Naive B cell (primary cell): ENCODE results near the gene ARL8A. TPM values are rescaled to one million over a fixed set of nuclear protein-coding genes. Genes with fewer than 3 reads are reported as not detected.
"Not testable (repeated sequence)": the region's sequence is repeated elsewhere in the genome, so short reads cannot be mapped to it uniquely, and the experiment has no call there.

Source experiments
- ATAC-seq, 2 donors: fragments of 150-1000 bp; cut with Tn5 transposase; 2 replicates each; pipeline ENCODE4 v1.10.0; 2021; ENCODE audit warnings: low read depth in 2 of 2, mild to moderate bottlenecking in 2 of 2, moderate library complexity in 2 of 2
- DNase-seq: peaks from one replicate; pipeline ENCODE4 v3.0.0; 2022
- H3K27ac Mint-ChIP-seq, 6 donors: one replicate each; pipeline ENCODE4 v1.8.0; 2020 to 2022; ENCODE audit warnings: mild to moderate bottlenecking in 6 of 6, mixed read lengths in 6 of 6, moderate library complexity in 5 of 6, inconsistent platforms in 2 of 6
- H3K27me3 Mint-ChIP-seq, 3 donors: one replicate each; pipeline ENCODE4 v1.8.0; 2021 to 2022; ENCODE audit warnings: mixed read lengths in 3 of 3, mild to moderate bottlenecking in 1 of 3
- H3K36me3 Mint-ChIP-seq, 2 donors: one replicate each; pipeline ENCODE4 v1.8.0; 2020 to 2022; ENCODE audit warnings: mixed read lengths in 2 of 2, inconsistent platforms in 1 of 2, mild to moderate bottlenecking in 1 of 2
- H3K4me1 Mint-ChIP-seq, 3 donors: one replicate each; pipeline ENCODE4 v1.8.0; 2020 to 2022; ENCODE audit warnings: mixed read lengths in 3 of 3, inconsistent platforms in 1 of 3, mild to moderate bottlenecking in 1 of 3, moderate library complexity in 1 of 3
- H3K4me3 Mint-ChIP-seq, 8 donors: one replicate each; pipeline ENCODE4 v1.8.0; 2020 to 2022; ENCODE audit warnings: mild to moderate bottlenecking in 8 of 8, mixed read lengths in 8 of 8, moderate library complexity in 8 of 8, inconsistent platforms in 2 of 8
- H3K9me3 Mint-ChIP-seq, 7 donors: one replicate each; pipeline ENCODE4 v1.8.0; 2020 to 2022; ENCODE audit warnings: mixed read lengths in 7 of 7, mild to moderate bottlenecking in 5 of 7, inconsistent platforms in 2 of 7, moderate library complexity in 1 of 7
- polyA plus RNA-seq, 6 donors: library from polyadenylated mRNA; unstranded; fragments of 300-500 nt; fragmentation: Illumina TruSeq; gene quantifications; one replicate each; pipeline ENCODE4 v1.2.3, GENCODE V29; 2021; ENCODE audit warnings: low read depth in 6 of 6

Gene ARL8A
- polyA plus RNA-seq, 6 donors from 2014 or later = 7.3 to 18.0 (median 11.7) TPM

DNA sequence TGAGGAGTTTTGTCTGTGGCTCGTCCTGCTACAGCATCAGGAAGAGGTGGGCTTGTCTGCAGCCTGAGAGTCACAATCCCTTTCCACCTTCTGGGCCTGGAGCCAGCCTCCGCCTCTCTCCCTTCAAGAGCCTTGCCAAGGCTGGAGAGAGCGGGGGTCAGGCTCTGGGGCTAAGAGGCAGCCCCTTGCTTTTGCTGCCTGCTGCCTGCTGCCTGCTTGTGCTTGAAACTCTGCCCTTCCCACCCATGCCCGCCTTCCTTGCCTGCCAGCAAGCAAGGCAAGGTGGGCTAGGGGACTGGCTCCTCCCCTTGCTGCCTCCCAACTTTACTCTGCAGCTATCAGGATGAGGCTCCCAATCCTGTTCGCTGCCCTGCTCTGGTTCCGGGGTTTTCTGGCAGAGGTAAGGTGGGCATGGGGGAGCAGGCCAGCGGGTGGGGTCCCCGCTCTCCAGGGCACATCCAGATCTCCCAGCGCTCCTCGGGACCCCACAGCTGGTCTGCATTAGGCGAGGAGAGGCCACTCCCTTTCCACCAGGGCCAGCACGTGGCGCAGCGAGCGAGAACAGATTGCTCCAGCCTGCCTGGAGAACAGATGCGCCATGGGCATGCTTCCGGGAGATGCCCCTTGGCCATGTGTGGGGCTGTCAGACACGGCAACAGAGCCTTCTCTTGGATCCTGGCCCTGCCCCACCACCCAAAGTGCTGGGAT, 23.3 kb upstream of the ARL8A start:
- peaks cover 26 to 38% (median 37%) of the 10 kb centered on the region in 3 donors for H3K4me1 Mint-ChIP-seq
- DNase-seq (no peak), ATAC-seq (no peak)
- H3K27me3 Mint-ChIP-seq = peaks cover 0 to 7% (median 0%) of the 10 kb centered on the region in 3 donors
- H3K27ac Mint-ChIP-seq = peak overlapping the region in 3 of 6 donors; percentile 9 to 76 (median 10)
- no peaks in the 10 kb centered on the region for H3K36me3 Mint-ChIP-seq
- H3K9me3 Mint-ChIP-seq = no peaks in the 10 kb centered on the region
- peak overlapping the region in 1 of 8 donors; percentile 29 for H3K4me3 Mint-ChIP-seq

DNA sequence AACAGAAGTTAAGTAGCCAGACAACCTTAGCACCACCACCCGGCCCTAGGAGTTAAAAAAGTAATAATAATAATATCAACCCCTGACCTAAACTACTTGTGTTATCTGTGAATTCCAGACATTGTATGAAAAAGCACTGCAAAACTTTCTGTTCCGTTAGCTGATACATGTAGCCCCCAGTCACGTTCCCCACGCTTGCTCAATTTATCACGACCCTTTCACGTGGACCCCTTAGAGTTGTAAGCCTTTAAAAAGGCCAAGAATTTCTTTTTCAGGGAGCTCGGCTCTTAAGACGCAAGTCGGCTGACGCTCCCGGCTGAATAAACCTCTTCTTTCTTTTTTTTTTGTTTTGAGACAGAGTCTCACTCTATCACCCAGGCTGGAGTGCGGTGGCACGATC, 22.5 kb upstream of the ARL8A start:
- not testable (repeated sequence) for H3K4me3 Mint-ChIP-seq, H3K36me3 Mint-ChIP-seq, H3K9me3 Mint-ChIP-seq, H3K27me3 Mint-ChIP-seq, ATAC-seq, DNase-seq
- Mint-ChIP-seq H3K4me1 (peaks cover 34 to 46% (median 45%) of the 10 kb centered on the region in 3 donors), H3K27ac (peak overlapping the region in 3 of 6 donors; percentile 9 to 65 (median 60))

DNA sequence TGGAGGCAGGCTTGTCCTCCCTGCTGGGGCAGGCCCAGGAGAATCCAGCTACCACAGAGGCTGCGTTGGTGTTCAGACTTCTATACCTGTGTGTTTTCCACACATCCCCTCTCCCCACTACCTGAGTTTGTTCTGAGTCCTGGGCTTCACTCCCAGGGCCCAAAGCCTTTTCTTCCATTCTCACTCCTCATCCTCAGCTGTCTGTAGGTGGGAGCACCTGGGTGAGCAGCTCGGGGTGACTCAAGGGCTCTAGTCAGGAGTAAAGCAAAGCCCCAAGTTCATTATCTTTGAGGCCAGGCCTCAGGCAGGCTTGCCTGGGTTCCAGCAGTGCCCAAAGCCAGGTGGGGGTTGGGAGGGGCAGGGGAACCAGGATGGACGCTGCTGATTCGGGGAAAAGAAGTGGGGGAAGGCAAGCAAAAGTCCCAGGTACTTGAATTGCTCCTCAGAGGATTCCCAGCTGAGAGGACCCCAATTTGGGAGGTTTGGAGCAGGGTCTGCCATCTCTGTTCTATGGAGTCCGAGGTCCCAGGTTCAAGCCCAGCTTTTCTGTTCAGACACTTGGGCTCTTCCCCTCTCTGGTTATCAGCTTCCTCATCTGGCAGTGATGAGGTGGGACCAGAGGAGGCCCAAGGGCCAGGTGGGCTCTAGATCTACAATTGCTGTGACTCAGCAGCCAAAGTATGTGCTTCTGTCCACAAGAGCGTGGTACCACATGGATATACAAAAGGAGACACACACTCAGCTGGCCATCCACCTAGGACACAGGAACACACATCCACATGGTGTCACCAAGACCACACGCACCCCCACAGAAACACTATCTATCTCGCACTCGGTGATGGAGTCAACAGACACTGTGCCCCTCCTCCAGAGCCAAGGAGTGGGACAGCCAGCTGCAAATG, 21.7 kb upstream of the ARL8A start:
- peak overlapping the region in 5 of 6 donors; percentile 9 to 70 (median 42) for H3K27ac Mint-ChIP-seq
- DNase-seq = no peak

DNA sequence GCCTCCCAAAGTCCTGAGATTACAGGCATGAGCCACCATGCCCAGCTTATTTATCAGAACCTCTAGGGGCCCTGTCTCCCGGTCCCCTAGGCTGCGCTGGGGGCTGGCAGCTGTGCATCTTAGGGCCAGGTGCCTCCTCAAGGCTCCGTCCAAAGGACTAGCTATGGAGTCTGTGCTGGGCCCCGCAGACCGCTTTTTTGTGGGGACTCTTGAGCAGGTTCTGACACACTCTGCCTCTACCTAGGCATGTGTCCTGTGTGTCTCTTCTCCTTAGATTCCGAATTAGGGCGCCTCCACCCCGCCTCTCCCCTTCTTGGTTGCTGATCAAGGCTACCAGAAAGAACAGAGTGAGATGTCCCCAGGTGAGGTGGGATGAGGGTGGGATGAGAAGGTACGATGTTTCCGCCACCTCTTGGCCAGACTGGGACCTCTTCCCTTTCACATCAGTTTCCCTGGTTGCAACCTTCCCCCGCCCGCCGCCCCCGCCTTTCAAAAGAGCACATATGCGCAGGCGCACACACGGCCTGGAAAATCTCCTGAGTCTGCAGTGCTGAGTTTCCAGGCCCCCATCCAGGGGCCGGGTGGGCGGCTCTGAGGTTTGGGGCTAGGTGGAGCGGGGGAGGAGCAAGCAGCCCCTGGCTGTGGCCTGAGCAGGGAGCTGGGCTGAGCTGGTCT, 20.9 kb upstream of the ARL8A start:
- Mint-ChIP-seq H3K27ac (peak overlapping the region; percentile 71 to 96 (median 89)), H3K9me3 (no peaks in the 10 kb centered on the region), H3K27me3 (peaks cover 0 to 7% (median 0%) of the 10 kb centered on the region in 3 donors), H3K4me3 (peak overlapping the region; percentile 52 to 91 (median 85)), H3K4me1 (peaks cover 48 to 62% (median 61%) of the 10 kb centered on the region in 3 donors), H3K36me3 (no peaks in the 10 kb centered on the region)
- DNase-seq (no peak), ATAC-seq (no peak)

More for the DNA sequence above, 21.7 kb upstream of the ARL8A start:
- no peak for ATAC-seq
- Mint-ChIP-seq H3K4me3 (peak overlapping the region in 5 of 8 donors; percentile 29 to 83 (median 50)), H3K9me3 (no peaks in the 10 kb centered on the region), H3K4me1 (peaks cover 40 to 54% (median 53%) of the 10 kb centered on the region in 3 donors), H3K27me3 (peaks cover 0 to 7% (median 0%) of the 10 kb centered on the region in 3 donors), H3K36me3 (no peaks in the 10 kb centered on the region)

DNA sequence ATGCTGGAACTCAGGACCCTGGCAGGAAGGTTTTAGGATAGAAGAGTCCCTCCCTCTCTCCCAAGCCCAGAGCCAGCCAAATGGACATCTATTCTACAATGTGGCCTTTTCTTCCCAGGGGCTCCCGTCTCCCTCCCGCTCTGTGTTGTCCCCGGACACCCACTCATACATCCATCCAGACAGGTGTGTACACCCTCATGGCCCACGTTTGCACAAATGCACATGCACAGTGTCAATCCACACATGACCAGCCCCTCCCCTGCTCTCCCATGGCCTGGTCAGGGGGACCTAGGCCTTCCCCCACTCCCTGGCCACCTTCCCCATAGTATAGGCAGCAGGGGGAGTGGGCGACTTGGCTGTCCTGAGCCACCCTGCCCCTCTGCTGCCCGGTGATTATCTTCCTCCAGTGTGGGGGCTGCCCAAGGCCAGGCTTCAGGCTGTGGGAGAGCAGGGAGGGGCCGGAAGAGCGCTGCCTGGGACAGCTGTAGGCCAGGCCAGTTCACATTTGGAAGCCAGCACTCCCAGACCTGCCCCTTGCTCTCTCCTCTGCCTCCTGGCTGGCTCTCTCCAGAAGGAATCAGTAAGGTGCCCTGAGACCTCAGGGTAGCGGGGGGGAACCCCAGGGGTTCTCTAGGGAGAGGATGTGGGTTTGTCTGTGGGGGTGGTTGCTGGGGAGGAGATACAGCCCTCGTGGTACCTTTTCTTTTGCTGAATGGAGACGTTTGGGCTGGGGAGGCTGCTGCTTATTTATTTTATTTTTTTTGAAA, 19.9 kb upstream of the ARL8A start:
- H3K27ac Mint-ChIP-seq = peak overlapping the region; percentile 71 to 96 (median 90)
- peak; percentile 88 to 90 for ATAC-seq
- H3K27me3 Mint-ChIP-seq = peaks cover 0 to 7% (median 0%) of the 10 kb centered on the region in 3 donors
- DNase-seq = peak; percentile 94
- H3K4me3 Mint-ChIP-seq = peak overlapping the region; percentile 52 to 91 (median 85)
- peaks cover 58 to 72% (median 71%) of the 10 kb centered on the region in 3 donors for H3K4me1 Mint-ChIP-seq
- H3K36me3 Mint-ChIP-seq = no peaks in the 10 kb centered on the region
- H3K9me3 Mint-ChIP-seq = no peaks in the 10 kb centered on the region

DNA sequence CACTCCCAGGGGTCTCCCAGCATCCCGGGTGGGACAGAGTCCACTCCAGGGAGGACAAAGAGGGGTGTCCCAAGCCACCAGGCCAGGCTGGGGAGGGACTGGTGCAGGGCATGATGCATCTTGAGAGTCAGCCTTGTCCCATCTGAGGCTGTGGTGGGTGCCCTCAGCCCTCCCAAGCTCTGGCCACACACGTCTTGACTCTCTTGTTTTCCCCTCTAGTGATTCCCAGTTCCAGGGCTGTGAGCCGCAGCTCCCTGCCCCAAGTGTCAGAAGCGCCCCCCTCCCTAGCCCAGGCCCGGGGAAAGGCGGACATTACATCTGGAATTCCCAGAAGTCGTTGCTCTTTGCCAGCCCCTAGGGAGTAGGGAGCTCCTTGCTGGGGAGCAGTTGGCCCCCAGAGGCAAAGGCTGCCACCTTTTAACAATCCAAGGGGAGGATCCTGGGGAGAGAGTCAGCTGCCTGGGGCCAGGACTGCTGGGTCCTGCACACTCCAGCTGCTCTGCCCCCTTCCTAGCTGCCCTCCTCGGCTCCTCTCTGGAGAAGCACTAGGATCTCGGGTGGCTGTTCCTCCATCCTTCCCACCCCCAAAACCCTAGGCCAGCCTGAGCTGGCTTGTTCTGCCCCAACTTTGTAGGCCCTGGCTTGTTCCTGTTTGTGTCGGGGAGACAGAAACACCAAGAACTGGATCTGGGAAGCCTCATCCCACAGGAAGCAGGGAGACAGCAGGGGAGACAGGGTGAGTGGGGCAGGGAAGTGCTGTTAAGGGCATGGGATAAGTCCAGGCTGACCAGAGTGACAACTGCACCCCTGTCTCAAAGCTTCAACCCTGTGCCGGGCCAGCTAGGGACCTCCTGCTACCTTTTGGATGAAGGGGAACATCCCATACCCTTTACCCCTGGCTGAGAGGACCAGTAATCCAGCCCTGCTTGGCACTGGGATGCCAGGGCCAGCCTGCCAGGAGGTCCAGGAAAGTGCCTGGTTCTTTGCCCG, 19.0 kb upstream of the ARL8A start:
- H3K4me1 Mint-ChIP-seq = peaks cover 66 to 80% (median 79%) of the 10 kb centered on the region in 3 donors
- ATAC-seq (no peak), DNase-seq (no peak)
- no peaks in the 10 kb centered on the region for H3K9me3 Mint-ChIP-seq
- H3K27me3 Mint-ChIP-seq = peaks cover 0 to 7% (median 0%) of the 10 kb centered on the region in 3 donors
- no peaks in the 10 kb centered on the region for H3K36me3 Mint-ChIP-seq
- peak overlapping the region; percentile 42 to 96 (median 84) for H3K27ac Mint-ChIP-seq
- H3K4me3 Mint-ChIP-seq = peak overlapping the region in 7 of 8 donors; percentile 12 to 91 (median 83)

DNA sequence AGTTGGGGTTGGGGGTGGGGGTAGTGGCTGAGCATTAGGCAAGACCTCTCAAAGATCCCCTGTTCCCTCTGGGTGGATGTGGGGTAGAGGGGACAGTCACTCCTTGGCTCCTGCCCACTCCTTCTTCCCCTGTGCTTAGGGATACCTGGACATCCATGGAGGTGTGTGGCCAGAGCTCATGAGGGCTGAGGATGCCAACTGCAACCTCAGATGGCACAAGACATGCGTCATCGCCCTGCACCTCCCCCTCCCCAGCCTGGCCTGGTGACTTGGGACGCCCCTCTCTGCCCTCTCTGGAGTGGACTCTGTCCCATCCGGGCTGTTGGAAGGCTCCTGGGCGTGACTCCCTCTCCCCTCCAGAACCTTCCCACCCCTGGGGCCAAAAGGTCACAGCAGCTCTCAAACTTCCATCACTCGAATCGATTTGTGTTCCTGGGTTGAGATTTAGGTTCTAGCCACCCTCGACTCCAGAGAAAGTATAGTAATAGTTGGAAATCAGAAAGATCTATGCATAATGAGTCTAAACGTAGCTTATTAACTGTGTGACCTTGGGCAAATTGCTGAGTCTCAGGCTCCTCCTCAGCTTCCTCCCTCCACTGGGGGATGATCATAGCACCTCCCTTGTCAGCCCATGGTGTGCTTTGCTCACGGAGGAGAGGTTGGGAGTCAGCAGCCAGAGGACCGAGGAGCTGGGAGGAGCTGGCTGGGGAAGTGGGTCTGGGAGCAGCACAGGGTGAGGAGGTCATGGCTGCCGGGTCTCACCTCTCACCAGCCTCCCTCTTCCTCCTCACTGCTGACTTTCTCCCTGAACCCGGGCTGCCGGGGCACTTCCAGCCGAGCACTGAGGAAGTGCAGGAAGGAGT, 18.1 kb upstream of the ARL8A start:
- DNase-seq (no peak), ATAC-seq (no peak)
- H3K27ac Mint-ChIP-seq = peak overlapping the region in 5 of 6 donors; percentile 44 to 92 (median 71)
- H3K36me3 Mint-ChIP-seq = no peaks in the 10 kb centered on the region
- H3K4me3 Mint-ChIP-seq = peak overlapping the region; percentile 53 to 98 (median 92)
- H3K27me3 Mint-ChIP-seq = no peaks in the 10 kb centered on the region
- peaks cover 67 to 90% (median 89%) of the 10 kb centered on the region in 3 donors for H3K4me1 Mint-ChIP-seq
- no peaks in the 10 kb centered on the region for H3K9me3 Mint-ChIP-seq

DNA sequence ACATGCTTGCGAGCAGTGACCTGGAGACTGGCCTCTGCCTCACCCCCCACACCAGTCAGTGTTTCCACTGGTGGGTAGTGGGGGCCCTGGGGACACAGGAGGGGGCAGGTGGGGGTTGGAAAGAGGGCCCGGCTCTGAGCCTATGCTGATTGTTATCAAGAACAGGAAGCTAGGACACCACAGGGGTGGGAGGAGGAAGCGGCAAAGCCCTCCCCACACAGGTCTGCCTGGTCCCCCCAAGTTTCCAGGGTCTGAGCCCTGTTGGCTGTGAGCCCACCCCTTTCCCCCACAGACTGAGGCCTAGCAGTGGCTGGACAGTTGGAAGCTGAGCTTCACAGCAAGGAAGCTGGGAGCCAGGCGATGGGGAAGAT, 17.5 kb upstream of the ARL8A start:
- peak overlapping the region in 3 of 6 donors; percentile 33 to 74 (median 65) for H3K27ac Mint-ChIP-seq
- peak; percentile 49 for DNase-seq
- no peaks in the 10 kb centered on the region for H3K27me3 Mint-ChIP-seq
- H3K4me3 Mint-ChIP-seq = peak overlapping the region; percentile 56 to 98 (median 96)
- H3K36me3 Mint-ChIP-seq = no peaks in the 10 kb centered on the region
- peaks cover 67 to 96% (median 91%) of the 10 kb centered on the region in 3 donors for H3K4me1 Mint-ChIP-seq
- peak in 1 of 2 donors; percentile 18 for ATAC-seq
- H3K9me3 Mint-ChIP-seq = no peaks in the 10 kb centered on the region

DNA sequence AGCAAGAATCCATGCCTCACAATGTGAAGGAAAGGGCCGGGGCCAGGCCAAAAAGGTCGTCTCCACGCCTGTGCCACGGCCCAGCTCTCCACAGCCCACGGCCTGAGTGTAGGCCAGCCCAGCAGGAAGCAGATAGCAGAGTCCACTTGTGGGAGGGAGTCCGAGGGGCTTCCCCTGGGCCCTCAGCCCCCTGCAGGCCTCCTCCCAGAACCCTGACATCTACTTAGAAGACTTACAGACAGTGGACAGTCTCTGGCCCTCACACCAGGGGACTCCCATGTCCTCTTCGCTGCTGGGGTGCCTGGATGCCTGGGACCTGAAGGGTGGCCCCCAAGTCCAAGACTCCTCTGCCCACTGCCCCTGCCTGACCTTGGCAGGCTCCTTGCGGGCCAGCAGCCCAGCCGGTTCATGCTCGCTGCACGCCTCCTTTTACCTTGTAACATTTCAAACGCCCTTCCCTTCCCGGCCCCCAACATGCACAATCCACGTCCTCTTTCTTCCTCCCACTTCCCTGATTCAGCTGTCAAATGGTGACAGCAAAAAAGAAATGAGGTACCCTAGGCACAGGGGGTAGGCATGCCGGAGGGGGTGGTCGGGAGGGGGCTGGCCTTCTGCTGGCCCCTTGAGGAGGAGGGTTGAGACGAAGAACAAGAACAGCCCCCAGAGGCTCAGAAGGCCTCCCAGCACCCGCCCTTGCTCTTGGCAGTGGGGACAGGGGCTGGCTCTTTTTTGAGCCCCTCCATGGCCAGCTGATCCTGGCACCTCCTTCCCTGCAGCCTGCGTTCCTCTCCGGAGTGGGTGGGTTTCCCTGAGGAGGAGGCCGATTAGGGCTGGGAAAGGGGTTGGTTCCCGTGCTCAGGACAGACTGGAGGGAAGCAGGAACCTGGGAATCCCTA, 16.9 kb upstream of the ARL8A start:
- no peak for ATAC-seq
- H3K36me3 Mint-ChIP-seq = no peaks in the 10 kb centered on the region
- DNase-seq = no peak
- peak overlapping the region; percentile 25 to 99 (median 96) for H3K27ac Mint-ChIP-seq
- no peaks in the 10 kb centered on the region for H3K9me3 Mint-ChIP-seq
- H3K27me3 Mint-ChIP-seq = no peaks in the 10 kb centered on the region
- peak overlapping the region; percentile 88 to 98 (median 96) for H3K4me3 Mint-ChIP-seq
- H3K4me1 Mint-ChIP-seq = peaks cover 63 to 94% (median 84%) of the 10 kb centered on the region in 3 donors

DNA sequence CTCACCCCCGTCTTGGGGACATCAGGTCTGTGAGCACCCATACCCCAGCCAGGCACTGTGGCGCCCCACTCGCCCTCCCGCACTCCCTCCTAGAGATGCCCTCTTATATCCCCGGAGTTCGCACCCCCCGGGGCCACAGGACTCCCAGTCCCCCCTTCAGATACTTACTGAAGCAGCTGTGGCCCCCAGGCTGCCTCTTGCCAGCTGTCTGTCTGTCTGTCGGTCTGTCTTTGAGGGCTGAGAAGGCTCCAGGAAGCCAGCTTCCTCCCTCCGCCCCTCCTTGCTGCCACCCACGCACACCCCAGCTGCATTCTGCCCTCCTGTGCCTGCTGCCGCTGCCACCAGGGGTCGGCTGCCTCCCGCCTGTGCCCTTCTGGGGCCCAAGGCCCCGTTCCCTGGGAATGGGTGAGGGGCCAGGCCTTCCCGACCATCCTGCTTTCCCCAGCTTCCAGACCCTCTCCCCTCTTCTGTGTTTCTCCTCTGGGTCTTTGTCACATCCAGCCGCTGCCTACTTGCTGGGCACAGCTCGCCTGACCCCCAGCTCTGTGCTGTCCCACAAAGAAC, 15.9 kb upstream of the ARL8A start, which contains the start of gene PTPN7:
Gene PTPN7, minus strand, starts transcription at position 226 of the 564 bp plus-strand sequence. CDS start 1,200 bp downstream, outside the sequence.
- Mint-ChIP-seq H3K4me3 (peak within 1 kb of the TSS; percentile 88 to 98 (median 96)), H3K4me1 (peaks cover 60 to 92% (median 78%) of the 10 kb centered on the region in 3 donors), H3K27ac (peak within 1 kb of the TSS; percentile 88 to 99 (median 96)), H3K36me3 (no peaks in the 10 kb centered on the region), H3K9me3 (no peaks in the 10 kb centered on the region), H3K27me3 (no peaks in the 10 kb centered on the region)
- ATAC-seq (peak; percentile 63 to 69), DNase-seq (peak; percentile 80)
